GM18520 (cell line): ENCODE data around the gene VPS37B.

ENCODE experiments used
- ATAC-seq: cut with Tn5 transposase; IDR thresholded peaks from one replicate; pipeline ENCODE4 v1.9.1; 2021; ENCODE audit not compliant: unreplicated experiment

Gene VPS37B

DNA sequence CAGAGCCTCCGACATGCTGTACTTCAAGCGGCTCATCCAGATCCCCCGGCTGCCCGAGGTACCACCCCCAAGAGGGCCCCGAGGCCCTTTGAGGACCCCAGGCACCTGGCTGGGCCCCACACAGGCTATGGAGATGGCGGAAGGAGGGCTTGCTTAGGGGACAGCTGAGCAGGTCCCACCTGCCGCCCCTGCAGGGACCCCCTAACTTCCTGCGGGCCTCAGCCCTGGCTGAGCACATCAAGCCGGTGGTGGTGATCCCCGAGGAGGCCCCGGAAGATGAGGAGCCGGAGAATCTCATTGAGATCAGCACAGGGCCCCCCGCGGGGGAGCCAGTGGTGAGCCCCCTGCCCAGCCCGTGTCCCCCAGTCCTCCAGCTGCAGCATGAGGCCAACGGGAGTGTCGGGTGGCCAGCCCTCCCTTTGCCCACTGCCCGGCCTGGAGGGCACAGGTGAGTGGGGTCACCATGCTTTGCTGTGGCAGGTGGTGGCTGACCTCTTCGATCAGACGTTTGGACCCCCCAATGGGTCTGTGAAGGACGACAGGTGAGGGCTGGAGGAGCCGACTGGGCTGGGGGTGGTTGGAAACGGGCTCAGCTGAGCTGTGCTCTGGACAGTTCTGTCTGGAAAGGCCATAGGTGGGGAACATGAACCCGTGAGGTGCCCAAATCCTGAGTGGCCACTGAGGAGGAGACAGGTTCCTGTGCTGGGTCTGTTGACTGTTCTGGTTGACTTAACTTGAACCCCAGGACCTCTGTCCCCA, 40.7 kb downstream of the VPS37B start:
- ATAC-seq, result no peak

- no peak for ATAC-seq
Observed at GRCh38 chr12:122854554-122854953, 41.4 kb downstream of the VPS37B start.

DNA sequence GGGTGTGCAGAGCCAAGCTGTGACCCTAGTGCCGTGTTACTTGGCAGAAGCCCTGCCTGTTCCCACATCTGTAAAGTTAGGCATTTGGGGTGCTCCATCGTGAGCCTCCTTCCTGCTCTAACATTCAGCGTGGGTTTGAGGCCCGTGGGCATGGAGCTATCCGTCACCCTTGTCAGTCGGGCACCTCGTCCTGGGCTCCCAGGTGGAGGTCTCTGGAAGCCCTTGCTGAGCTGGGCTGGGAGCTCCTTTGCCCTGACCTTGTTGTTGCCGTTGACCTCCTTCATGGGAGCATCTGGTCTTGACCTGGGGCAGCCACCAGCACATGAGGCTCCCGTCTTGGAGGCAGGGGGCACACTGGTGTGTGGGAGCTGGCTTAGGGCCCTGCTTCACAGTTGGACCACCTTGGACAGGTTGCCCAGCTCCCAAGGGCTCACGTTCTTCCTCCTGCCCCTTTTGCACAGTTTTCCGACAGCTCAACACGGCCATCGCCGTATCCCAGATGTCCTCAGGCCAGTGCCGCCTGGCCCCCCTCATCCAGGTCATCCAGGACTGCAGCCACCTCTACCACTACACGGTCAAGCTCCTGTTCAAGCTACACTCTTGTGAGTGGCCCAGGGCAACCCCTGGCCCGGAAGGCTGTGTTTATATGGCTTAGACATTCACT, 42.2 kb downstream of the VPS37B start:
- ATAC-seq, result no peak

DNA sequence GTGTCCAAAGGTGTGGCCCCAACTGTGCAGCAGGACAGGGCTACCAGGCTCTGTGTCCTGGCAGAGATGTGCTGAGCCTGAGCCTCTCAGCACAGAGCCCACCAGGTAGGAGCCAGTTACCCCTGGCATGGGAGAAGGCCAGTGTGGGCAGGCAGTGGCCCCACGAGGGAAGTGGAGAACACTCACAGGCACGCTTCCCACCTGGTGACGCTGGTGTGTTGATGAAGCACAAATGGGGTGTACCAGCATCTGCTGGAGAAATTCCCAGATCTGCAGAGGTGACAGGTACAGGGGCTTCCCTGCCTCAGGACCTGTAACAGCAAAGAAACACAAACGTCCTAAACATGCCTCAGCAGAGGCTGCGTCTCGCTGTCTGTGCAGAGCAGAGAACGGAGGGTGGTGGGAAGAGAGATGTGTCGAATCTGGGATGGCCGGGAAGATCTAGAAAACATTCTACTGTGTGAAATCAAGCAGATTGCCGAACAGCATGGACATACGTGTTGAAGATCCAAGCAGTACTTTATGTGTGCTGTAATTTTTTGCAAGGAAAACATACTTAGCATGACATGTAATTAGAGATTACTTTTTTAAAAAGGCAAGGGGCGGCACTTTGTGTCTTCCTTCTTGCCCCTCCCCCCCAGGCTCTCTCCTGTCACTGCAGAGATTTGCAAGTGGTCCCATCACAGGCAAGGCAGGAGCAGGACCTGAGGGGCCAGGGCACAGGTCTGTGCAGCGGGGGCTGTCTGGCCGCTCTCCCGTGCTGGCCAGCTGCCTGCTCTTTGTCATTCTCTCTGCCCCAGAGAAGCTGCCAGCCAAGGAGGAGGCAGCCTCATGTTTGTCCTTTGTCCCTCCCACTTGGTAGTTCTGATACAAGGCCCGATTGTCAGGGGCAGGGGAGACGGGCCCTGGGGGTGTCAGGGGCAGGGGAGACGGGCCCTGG, 43.3 kb downstream of the VPS37B start:
- ATAC-seq, result no peak

DNA sequence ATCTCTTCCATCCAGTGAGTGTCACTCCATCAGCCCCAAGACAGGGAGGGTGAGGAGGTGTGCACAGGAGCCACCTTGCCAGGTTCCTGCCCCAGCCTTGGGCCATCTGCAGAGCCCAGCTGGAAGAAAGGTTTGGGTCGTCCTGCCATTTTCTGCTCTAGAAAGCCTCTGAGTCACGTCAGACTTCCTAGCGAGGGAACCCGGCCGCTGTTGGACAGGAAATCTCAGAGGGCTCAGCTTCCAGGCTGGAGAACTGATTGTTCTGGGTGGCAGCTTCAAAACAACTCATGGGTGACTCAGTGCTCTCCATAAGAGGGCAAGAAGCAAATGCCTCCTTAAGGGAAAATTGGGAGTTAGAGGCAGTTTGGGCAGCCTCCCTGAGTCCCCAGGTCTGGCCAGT, 44.1 kb downstream of the VPS37B start:
- ATAC-seq, result no peak

DNA sequence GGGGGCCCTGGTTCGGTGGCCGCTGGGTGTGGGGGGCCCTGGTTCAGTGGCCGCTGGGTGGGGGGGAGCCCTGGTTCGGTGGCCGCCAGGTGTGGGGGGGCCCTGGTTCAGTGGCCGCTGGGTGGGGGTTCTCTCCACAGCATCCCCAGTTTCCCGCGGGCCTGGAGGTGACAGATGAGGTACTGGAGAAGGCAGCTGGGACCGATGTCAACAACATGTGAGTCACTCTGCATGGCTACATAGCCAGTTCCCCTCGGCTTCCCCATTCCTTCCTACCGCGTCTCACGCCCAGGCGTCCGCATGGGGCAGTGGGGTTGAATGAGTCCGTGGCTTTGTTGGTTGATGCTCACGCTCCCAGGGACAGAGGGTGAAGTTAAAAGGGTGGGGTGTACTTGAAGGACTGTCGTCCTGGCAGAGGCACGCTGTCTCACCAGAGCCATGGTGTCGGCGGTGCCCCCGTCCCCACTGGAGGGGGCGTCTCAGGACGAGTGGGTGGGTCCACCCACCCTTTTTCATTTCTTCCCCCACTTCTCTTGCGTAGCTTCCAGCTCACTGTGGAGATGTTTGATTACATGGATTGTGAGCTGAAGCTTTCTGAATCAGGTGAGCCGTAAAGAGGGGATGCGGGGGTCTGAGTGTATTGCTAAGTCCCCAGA, 45.1 kb downstream of the VPS37B start:
- no peak for ATAC-seq

GRCh38 chr12:122850048-122850445, 45.9 kb downstream of the VPS37B start:
- ATAC-seq, result no peak

GRCh38 chr12:122849352-122850047, 46.4 kb downstream of the VPS37B start:
- no peak for ATAC-seq

DNA sequence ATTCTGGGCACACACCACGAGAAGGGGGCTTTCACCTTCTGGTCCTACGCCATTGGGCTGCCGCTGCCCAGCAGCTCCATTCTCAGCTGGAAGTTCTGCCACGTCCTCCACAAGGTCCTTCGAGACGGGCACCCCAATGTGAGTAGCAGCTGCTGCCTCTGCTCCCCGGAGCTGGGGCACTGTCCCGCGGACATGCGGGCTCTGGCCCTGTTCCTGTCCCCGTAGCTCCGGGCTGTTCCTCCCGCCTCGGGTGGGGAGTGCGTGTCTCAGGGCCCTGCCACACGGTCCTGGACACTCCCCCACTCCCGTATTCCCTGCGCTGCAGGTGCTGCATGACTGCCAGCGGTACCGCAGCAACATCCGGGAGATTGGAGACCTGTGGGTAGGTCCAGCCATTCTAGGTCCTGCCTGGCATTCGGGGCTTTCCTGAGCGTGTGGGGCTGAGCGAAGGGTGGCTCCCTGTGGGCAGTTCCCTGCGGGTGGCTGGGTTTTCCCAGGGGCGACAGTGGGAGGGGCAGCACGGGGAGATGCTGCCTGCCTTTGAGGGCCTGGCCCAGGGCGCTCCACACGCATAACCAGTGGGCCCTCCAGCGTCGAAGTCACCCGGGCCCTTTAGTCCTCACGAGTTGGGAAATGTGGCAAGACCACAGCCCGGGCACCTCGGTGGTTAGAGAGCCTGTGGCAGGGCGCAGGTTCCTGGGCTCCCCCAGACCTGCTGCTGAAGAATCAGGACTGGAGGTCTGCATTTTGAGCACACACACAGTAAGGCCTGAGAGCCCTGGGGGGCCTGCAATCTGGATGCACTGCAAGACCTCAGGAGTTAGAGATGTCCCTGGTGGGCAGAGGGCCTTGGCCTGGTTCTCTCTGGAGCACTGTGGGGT, 47.2 kb downstream of the VPS37B start:
- ATAC-seq, result no peak

- ATAC-seq, result no peak
Observed at GRCh38 chr12:122847921-122848421, 48.0 kb downstream of the VPS37B start.

DNA sequence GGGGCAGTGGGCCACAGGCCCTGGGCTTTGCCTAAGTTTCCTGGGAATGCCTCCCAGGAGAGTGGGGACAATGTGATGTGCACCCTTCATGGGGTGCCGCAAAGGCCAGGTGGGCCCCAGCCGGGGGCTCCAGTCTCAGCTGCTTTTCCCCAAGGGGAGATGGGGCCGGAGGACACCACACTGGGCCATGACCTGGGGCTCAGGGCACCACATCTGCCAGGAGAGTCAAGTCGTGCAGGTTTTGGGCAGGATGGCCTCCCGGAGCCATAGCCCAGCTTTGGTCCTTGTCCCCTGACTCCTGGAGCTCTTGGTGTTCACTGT, 48.4 kb downstream of the VPS37B start:
- ATAC-seq, result no peak

DNA sequence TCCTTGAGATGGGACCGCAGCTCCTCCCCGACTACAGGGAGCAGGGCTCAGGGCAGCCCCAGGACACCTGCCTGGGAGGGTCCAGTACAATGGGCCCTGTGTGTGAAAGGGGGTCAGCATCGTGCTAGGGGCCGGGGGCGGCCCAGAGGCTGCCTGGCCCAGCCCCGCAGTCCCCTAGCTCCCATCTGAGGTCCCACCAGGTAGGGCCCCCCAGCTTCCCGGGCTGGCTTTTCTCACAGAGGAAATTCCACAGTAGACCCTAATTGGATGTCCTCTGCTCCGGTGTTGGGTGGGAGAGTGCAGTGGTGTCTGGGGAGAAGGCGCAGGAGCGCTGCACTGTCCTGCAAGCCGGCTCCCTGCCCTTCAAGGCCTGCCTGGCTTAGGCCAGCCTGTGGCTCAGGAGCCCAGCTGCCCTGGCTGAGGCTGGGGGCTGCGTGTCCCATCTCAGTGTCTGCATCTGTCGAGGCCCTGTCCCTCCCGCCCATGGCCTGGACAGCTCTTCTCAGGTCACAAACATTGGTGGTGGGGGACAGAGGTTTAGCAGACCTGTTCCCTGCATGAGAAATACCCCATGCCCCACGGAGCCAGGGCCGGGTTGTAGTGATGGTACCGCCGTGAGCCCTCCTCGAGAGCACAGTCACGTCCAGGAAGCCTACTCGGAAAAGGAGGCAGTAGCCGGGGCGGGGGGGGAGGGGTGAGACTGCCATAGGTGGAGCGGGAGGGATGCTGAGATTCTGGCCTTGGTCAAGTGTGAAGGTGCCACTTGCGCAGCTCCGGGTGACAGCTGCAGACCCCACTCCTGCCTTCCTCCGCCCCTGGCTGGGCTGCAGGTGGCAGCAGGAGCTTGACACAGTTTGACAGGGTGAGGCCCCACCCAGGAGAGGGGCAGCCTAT, 49.1 kb downstream of the VPS37B start:
- no peak for ATAC-seq

GRCh38 chr12:122845865-122846621, 49.9 kb downstream of the VPS37B start:
- no peak for ATAC-seq

DNA sequence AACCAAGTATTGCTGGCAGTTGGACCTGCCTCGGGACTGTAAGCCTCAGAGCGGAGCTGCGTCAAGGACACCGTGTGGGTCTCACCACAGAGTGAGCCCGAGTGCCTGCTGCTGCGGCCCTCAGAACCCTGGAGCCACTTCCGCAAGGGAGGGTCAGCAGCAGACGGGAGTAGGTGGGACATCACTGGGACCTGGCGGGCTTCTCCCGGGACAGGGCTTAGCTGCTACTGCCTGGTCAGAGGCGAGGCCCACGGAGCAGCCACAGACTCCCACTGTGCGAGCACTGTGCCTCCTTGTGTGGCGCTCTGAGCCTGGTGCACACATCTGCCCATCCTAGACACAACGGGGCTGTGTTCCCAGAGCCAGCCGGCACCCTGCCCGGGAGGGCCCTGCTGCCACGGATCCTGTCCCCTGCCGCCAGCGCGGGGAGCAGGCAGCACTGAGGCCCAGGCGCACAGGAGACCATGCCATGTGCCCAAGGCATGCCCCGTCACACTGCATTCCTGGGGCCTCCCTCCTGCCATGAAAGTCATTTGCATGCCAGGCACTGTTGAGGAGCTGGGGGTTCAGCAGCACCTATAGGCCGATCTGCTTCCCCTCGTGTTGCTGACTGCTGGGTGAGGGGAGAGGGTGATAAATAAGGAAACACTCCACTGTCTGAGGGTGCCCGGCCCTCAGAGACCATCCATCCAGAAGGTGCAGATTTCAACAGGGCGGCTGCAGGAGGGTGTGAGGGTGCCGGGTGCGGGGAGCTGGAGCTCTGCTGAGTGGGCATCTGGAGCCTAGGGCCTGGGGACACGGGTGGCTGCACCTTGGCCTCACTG, 50.7 kb downstream of the VPS37B start:
- no peak for ATAC-seq

DNA sequence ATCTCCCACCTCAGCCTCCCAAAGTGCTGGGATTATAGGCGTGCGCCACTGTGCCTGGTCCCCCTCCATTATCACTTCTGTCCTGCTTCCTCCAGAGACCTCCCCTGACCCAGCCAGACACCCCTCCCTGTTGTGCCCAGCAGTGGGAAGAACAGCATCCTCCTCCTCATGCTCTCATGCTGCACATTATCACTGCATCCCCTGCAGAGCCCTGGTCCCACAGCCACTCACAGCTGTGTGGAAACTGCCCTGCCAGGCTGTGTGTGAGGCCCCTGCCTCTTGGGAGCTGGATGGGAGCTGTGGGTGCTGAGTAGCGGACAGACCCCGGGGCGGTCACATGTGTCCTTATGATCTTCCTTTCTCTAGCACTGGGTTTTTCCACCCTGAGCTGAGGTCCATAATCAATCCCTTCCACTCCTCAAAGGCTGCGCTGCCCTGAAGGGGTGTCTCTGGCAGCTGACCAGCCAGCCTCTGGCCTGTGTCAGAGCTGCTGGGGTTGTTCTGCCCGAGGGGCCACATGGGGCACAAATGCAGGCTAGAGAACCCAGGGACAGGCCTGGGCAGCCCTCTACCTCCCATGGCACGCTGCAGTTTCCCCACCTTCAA, 51.5 kb downstream of the VPS37B start:
- no peak for ATAC-seq

- no peak for ATAC-seq
Observed at GRCh38 chr12:122843455-122843854, 52.5 kb downstream of the VPS37B start.
